ENCODE measurements around the gene FLNB. TPM values are rescaled to one million over a fixed set of nuclear protein-coding genes. Genes with fewer than 3 reads are reported as not detected.

The FLNB gene
- total and polyA plus RNA-seq, 2 of the 4 experiments (the other 2 are of a cell fraction), result 78.0 to 136 TPM

GRCh38 chr3:58197588-58197987 is 189.4 kb downstream of the FLNB start:
- POLR2A ChIA-PET (ENCODE audit: unreplicated experiment), result no interaction called here
- Histone ChIP-seq H2BK15ac (ENCODE audit: low read depth, low read length) (no peak overlapping the region), H3K27ac (ENCODE audit: insufficient read depth, low read length) (no peak overlapping the region), H3K27me3 (ENCODE audit: control insufficient read depth, insufficient read depth, low read length) (peaks cover 10% of the 10 kb centered on the region), H4K20me1 (ENCODE audit: insufficient read depth, low read length) (no peaks in the 10 kb centered on the region), H3K9ac (ENCODE audit: low read depth, low read length) (no peak overlapping the region), H3K4ac (ENCODE audit: low read depth, low read length) (no peak overlapping the region), H2AK5ac (ENCODE audit: low read depth, low read length) (no peak overlapping the region), H2AK9ac (replicated peaks; ENCODE audit: low read depth, low read length, poor library complexity) (no peak overlapping the region), H3K9me1 (ENCODE audit: insufficient read depth, low read length) (no peaks in the 10 kb centered on the region), H2AFZ (replicated peaks; ENCODE audit: low read length, poor library complexity) (no peak overlapping the region), H2BK120ac (ENCODE audit: low read depth, low read length) (no peak overlapping the region), H3K56ac (ENCODE audit: extremely low read depth, insufficient read depth, low read length) (no peak overlapping the region), H3K4me1 (ENCODE audit: control insufficient read depth, insufficient read depth, low read length) (peaks cover 3% of the 10 kb centered on the region; the same call in 1 of the 2 replicates), H3K18ac (ENCODE audit: low read depth, low read length) (no peak overlapping the region), H4K91ac (ENCODE audit: insufficient read depth, low read depth, low read length) (no peak overlapping the region), H2BK20ac (ENCODE audit: low read depth, low read length) (no peak overlapping the region), H2BK5ac (ENCODE audit: low read depth, low read length, poor library complexity, severe bottlenecking) (no peak overlapping the region), H4K5ac (ENCODE audit: low read depth, low read length) (no peak overlapping the region), H4K8ac (ENCODE audit: low read depth in 2 of 2, low read length in 2 of 2) (no peak overlapping the region), H3K4me3 (ENCODE audit: insufficient read depth, low read depth, low read length) (no peak overlapping the region), H3K79me1 (ENCODE audit: low read depth in 1 of 2, low read length in 2 of 2) (no peaks in the 10 kb centered on the region), H3K23ac (ENCODE audit: low read depth, low read length) (no peak overlapping the region), H3K4me2 (ENCODE audit: low read depth, low read length) (no peak overlapping the region), H3K14ac (replicated peaks; ENCODE audit: low read depth, low read length) (no peak overlapping the region), H3K9me3 (ENCODE audit: control insufficient read depth, insufficient read depth, low read length) (peaks cover 2% of the 10 kb centered on the region; the same call in 1 of the 2 replicates), H3K36me3 (ENCODE audit: control insufficient read depth, insufficient read depth, low read length) (no peaks in the 10 kb centered on the region)
- BruUV-seq (replicated peaks), result no TSS peak
- intact Hi-C loops (cut with micrococcal nuclease), result no loop called here
- 84% methylated on average over 6 of the region's 10 CpGs; no CpG with 5 or more reads in 1 of the 2 experiments for WGBS, 2 experiments (ENCODE audit: extremely low coverage in 2 of 2, insufficient read length in 1 of 2)
- CTCF ChIA-PET, result no interaction called here
- DNase-seq (no peak), ATAC-seq (ENCODE audit: low read depth) (no peak)
- dilution Hi-C loops (cut with HindIII; ENCODE audit: low sequenced_read_pairs, unreplicated experiment), result no loop called here
- in situ Hi-C loops (cut with MboI; ENCODE audit: low sequenced_read_pairs), result loop anchor here (25.0 kb wide), 1 partner anchor 215 kb away; no protein-coding TSS in a partner anchor
- TF ChIP-seq RFX5 (IDR thresholded peaks at IDR 0.05; ENCODE audit: low read depth, low read length) (no peak), USF2 (IDR thresholded peaks at IDR 0.05; ENCODE audit: low read depth, low read length) (no peak), MAFK (IDR thresholded peaks at IDR 0.05; ENCODE audit: low read depth, low read length) (no peak), CTCF (conservative IDR thresholded peaks at IDR 0.05; ENCODE audit: low read depth, low read length) (no peak)
